Globus pallidus (tissue), 1 donor: ENCODE results near the gene SPOCK3.
"Not testable (repeated sequence)": the region's sequence is repeated elsewhere in the genome, so short reads cannot be mapped to it uniquely, and the experiment has no call there.

Experiments used
- DNase-seq: peaks from one replicate; pipeline ENCODE4 v3.0.0-alpha.2; 2015; ENCODE audit warnings: low spot score

The SPOCK3 gene

DNA sequence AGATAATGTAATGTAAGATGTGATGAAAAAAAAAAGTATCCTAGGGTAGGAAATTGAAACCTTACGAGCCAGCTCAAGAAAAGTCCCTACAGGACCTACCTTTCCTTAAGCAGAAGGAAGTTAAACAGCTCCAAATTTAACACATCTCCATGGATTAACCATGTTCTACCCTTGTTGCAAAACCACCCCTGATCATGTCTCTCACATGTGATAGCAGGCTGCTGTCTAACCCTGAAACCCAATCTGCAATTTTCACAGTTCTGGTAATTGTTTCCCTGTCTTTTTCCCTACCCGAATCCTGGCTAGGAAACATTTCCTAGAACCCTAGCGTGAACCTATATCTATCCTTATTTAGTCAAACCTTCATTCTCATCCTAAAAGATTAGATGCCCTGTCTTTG lies 198.9 kb downstream of the SPOCK3 start:
- no peak for DNase-seq

DNA sequence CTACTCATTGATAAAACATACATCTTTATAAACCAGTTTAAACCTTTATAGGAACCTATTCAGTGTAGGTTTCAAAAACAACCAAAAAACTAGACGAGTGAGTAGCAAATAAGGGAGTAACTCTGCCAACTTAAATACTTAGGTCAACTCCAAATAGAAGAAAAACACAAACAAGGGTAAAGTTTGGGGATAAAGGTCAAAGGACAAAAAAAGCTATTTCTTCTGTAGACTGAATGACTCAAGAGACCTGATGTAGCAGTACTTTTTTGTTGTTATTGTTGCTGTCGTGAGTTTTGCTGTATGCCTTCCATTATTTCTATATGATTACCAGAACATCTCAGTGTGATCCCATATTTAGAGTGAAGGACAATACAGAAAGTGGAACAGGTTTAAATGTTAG lies 199.3 kb downstream of the SPOCK3 start:
- DNase-seq: no peak

DNA sequence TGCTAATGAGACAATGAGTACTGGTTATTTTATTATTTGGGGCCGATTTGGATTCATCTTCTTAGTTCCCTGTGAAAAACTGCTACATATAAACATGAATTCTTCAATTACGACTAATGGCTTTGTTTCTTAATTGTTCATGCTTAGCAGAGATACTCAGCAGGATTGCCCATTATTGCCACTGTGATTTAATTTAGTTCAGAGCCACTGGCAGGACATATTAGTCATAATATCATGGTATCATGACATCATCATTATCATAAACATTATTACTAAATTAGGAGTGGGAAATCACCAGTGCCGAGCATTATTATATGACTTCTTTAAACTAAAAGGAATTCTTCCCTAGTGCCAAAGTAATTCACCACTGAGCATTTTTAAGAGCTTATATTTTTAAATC lies 201.4 kb downstream of the SPOCK3 start:
- no peak for DNase-seq

- no peak for DNase-seq
Observed at GRCh38 chr4:167031534-167032156, 202.6 kb downstream of the SPOCK3 start.

DNA sequence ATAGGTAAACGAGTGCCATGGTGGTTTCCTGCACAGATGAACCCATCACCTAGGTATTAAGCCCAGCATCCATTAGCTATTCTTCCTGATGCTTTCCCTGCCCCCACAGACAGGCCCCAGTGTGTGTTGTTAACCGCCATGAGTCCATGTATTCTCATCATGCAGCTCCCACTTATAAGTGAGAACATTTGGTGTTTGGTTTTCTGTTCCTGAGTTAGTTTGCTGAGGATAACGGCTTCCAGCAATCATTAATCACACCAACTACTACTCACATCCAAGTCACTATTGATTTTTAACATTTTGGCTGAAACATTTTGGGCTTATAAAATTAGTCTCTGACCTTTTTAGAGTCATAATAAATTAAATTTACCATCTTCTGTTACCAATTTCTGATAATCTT lies 205.3 kb downstream of the SPOCK3 start:
- no peak for DNase-seq

- no peak for DNase-seq
Observed at GRCh38 chr4:167025670-167026069, 208.6 kb downstream of the SPOCK3 start.

DNA sequence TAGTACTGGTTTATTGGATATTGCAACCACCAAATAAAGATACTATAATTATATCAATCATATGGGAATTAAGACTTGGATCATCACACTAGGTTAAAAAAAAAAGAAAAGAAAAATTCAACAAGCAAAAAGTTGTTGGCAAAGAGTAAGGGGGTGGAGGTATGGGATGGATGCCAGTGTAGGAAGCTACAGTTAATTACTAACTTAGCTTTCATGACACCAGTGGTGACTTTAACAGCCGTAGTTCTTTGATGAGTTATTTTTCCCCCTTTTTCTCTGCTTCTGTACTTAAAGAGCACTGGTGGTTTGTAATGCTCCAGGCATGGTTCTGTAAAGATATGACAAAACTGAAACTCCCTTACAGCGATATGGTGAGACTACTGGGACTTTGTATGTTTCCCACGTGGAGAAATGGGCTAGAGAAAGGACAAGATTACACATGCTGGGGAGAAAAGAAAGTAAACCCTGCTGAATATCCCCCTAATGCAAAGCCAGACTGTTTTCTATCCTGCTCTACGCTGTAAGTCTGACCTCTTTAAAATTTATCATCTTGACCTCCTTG lies 210.8 kb downstream of the SPOCK3 start:
- no peak for DNase-seq

GRCh38 chr4:167021545-167022155 lies 212.6 kb downstream of the SPOCK3 start:
- peak; percentile 91 for DNase-seq

- no peak for DNase-seq
Observed at GRCh38 chr4:167020410-167020809, 213.9 kb downstream of the SPOCK3 start.

GRCh38 chr4:167014944-167015343 lies 219.3 kb downstream of the SPOCK3 start:
- DNase-seq: no peak

- DNase-seq: no peak
Observed at GRCh38 chr4:167003326-167003725, 231.0 kb downstream of the SPOCK3 start.

- DNase-seq: no peak
Observed at GRCh38 chr4:167000141-167000852, 234.0 kb downstream of the SPOCK3 start.

- DNase-seq: peak; percentile 91
Observed at GRCh38 chr4:166996216-166996615, 238.1 kb downstream of the SPOCK3 start.

- DNase-seq: no peak
Observed at GRCh38 chr4:166994686-166995085, 239.6 kb downstream of the SPOCK3 start.

DNA sequence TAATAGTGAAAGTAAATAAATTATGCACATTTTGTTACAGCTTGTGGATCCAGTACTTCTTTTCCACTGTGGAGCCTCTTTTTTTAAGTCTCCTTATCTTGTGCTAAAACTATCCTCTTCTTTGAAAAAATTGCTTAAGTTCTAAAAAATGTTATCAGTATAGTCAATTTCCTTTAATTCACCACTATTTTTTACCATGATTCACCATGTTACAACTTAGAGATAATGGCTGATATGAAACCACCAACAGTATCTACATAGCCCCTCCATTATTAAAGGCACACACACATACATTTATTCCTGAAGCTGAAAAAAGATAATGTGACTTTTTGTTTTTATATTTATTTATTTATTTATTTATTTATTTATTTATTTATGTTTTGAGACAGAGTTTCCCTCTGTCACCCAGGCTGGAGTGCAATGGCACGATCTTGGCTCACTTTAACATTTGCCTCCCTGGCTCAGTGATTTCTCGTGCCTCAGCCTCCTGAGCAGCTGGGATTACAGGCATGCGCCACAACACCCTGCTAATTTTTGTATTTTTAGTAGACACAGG lies 243.2 kb downstream of the SPOCK3 start:
- no peak for DNase-seq

DNA sequence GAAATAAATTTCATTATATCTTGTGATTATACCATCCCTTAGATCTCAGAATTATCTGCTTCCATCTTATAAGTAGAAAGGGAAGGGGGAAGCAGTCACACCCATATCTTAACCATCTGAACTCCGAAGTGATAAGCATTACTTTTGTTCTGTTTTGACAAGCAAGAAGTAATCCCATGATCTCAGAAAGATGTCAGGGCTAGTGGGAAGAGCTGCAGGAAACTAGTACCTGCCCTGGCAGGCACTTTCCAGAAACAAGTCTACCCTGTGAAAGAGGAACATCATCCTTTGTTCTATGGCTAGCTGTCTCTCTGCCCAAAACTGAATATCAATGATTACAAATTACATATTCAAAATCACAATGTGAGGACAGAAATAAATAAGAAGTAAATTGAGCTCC lies 244.4 kb downstream of the SPOCK3 start:
- DNase-seq: no peak

GRCh38 chr4:166987026-166987425 lies 247.3 kb downstream of the SPOCK3 start:
- no peak for DNase-seq

GRCh38 chr4:166981847-166982246 lies 252.4 kb downstream of the SPOCK3 start:
- no peak for DNase-seq

GRCh38 chr4:166980419-166980818 lies 253.9 kb downstream of the SPOCK3 start:
- no peak for DNase-seq

DNA sequence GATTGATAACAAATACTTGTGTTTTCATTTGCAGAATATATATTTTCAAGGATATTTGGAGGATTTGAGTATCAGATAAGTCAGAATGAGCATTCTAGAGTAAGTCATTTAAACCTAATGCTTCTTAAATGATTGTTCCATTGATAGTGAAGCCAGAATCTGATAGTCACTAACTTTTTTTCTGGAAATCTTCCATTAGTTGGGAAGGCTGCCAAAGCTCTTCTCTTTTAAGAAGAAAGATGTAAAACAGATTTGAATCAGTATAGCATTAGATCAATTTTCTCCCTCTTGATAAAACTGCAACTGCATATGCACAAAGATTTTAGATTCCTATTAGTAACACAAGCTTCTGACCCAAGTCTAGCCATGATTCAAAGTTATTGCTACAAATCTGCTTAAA lies 256.7 kb downstream of the SPOCK3 start:
- DNase-seq: no peak

- DNase-seq: peak; percentile 58
Observed at GRCh38 chr4:166972071-166972470, 262.2 kb downstream of the SPOCK3 start.

DNA sequence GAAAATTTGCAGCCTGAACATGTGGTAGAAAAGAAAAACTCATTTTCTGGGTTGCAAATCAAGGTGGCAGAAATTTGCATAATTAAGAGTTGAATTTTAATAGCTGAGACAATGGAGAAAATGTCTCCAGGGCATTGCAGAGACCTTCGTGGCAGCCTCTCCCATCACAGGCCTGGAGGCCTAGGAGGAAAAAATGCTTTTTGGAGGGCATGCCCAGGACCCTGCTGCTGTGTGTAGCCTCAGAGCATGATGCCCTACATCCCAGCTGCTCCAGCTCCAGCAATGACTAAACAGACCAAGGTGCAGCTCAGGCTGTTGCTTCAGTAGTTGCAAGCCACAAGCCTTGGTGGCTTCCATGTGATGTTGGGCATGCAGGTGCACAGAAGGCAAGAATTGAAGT lies 266.1 kb downstream of the SPOCK3 start:
- DNase-seq: not testable (repeated sequence)

GRCh38 chr4:166965562-166965961 lies 268.7 kb downstream of the SPOCK3 start:
- no peak for DNase-seq
